Stomach (tissue), 9 donors: ENCODE data around the gene PLPPR1. TPM values are rescaled to one million over a fixed set of nuclear protein-coding genes. Genes with fewer than 3 reads are reported as not detected.

Experiments
- DNase-seq, 2 donors: peaks; one replicate each; pipeline versions ENCODE4 v3.0.0 to v3.0.0-alpha.2; 2013 to 2019
- H3K27ac ChIP-seq, 5 donors: fragments of 200-600 bp in 4 of 5; sonication (generic) in 4 of 5; one replicate each; pipeline ENCODE4 v1.5.1; 2013 to 2019; ENCODE audit warnings: mild to moderate bottlenecking in 1 of 5, moderate library complexity in 1 of 5
- H3K27me3 ChIP-seq, 3 donors: fragments of 200-600 bp; sonication (generic); one replicate each; pipeline ENCODE4 v1.5.1; 2017 to 2019; ENCODE audit warnings: mixed run types in 1 of 3
- H3K36me3 ChIP-seq, 4 donors: fragments of 200-600 bp; sonication (generic); 1 replicate in 3 of 4; 2 replicates in 1 of 4; pipeline ENCODE4 v1.5.1; 2016 to 2019
- H3K4me1 ChIP-seq, 4 donors: fragments of 200-600 bp; sonication (generic); one replicate each; pipeline ENCODE4 v1.5.1; 2016 to 2019
- H3K4me3 ChIP-seq, 4 donors: fragments of 200-600 bp; sonication (generic) in 3 of 4; one replicate each; pipeline ENCODE4 v1.5.1; 2016 to 2019; ENCODE audit warnings: mild to moderate bottlenecking in 1 of 4
- H3K9me3 ChIP-seq, 4 donors: fragments of 200-600 bp; sonication (generic); one replicate each; pipeline ENCODE4 v1.5.1; 2016 to 2019
- EP300 ChIP-seq: sonication (generic); formaldehyde crosslinking; IDR thresholded peaks from one replicate; pipeline ENCODE4 v1.6.1; 2017; ENCODE audit warnings: antibody characterized with exemption
- POLR2A ChIP-seq, 4 donors: fragments of 450-650 bp; IDR thresholded peaks; one replicate each; pipeline ENCODE4 v1.6.1; 2016; ENCODE audit warnings: antibody characterized with exemption in 4 of 4, control low read depth in 2 of 4, mild to moderate bottlenecking in 1 of 4, moderate library complexity in 1 of 4
- POLR2AphosphoS5 ChIP-seq, 3 donors: sonication (generic); formaldehyde crosslinking; IDR thresholded peaks; one replicate each; pipeline ENCODE4 v1.6.1; 2016; ENCODE audit warnings: antibody characterized with exemption in 3 of 3
- WGBS, 5 donors: extraction: QIAGEN DNeasy Blood & Tissue Kit in 3 of 5; methylation state at CpG; one replicate each; pipeline versions ENCODE4 v1.1.5 to v1.1.7; 2013 to 2018; 5-methylcytosine and 5-hydroxymethylcytosine counted together
- intact Hi-C: fragments of 100-400 bp; cut with DNase I; formaldehyde crosslinking; loops from one replicate; pipeline ENCODE4 v1.15.1; 2023; ENCODE audit warnings: low total_unique reads
- polyA plus RNA-seq, 3 donors: library from polyadenylated mRNA; stranded (reverse); fragments of 200-250 nt; gene quantifications; one replicate each; pipeline ENCODE4 v1.2.3, GENCODE V29; 2013
- total RNA-seq, 5 donors: library from RNA; depleted of rRNA; stranded (reverse); fragments of >200 nt; gene quantifications; one replicate each; pipeline versions ENCODE4 v1.1.0 to v1.2.3, GENCODE V29; 2014 to 2016
- TF ChIP-seq, protein P1 (sequence below), 7 experiments: fragments of 450-650 bp in 4 of 7; fragments of 200-600 bp in 3 of 7; sonication (generic) in 3 of 7; IDR thresholded peaks; one replicate each; pipeline ENCODE4 v1.5.1; 2016 to 2019; ENCODE audit warnings: antibody characterized with exemption in 7 of 7, control low read depth in 2 of 7, mild to moderate bottlenecking in 1 of 7
- donor health status: healthy with polysubstance abuse.
- donor health status: Bipolar disorder and iron deficiency.
- donor health status: healthy.

Gene PLPPR1
- total and polyA plus RNA-seq, 8 donors: 0.13 to 1.7 TPM; not detected in 6

DNA sequence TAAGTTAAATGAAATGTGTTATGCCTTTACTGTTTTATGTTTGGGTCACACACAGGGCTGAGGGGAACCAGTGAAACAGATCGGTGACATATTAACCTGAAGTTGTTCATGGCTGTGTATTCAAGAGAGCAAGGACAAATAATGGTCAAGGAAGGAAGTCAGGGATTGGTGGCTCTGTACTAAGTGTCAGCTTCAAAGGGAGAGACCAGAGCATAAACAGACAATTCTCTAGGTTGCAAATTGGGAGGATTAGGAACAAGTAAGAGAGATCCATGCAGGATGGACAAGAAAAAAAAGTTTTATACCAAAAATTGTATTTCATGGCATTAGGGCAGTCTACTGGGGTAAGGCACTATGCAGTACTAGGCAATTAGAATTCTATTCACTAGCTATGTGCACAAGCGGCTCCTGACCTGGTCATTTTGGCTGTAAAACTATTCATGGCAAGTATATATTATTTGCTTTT, 156.3 kb downstream of the PLPPR1 start:
- H3K36me3 ChIP-seq: no peaks in the 10 kb centered on the region
- intact Hi-C loops: no loop called here
- TF ChIP-seq EP300 (no peak), POLR2A (IDR thresholded peaks at IDR 0.05) (no peak)
- peak in 1 of 2 donors; percentile 30 for DNase-seq
- WGBS, 5 donors: 31 to 61% (median 36%) methylated on average over 2 of the region's 2 CpGs
- no peaks in the 10 kb centered on the region for H3K4me1 ChIP-seq
- H3K27me3 ChIP-seq: no peaks in the 10 kb centered on the region
- H3K9me3 ChIP-seq: no peaks in the 10 kb centered on the region
- no peak overlapping the region for H3K27ac ChIP-seq
- H3K4me3 ChIP-seq: no peak overlapping the region

DNA sequence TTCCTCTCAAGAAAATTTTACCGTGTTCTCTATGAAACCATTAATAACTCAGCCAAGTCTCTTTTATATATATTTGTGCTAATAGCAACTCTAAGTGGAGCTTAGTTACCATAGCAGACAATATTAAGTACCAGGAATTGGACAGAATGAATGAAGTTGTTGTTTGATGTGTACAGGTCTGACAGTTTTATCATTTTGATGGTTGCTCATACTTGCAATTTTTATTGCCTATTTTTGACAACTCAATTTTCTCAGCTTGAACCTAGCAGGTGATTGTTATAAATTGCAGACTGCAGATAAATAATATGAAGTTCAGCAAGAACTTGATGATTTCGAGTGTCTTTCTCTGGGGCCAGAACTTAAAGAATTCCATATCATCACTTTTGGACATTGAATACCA, 163.2 kb downstream of the PLPPR1 start:
- Histone ChIP-seq H3K36me3 (no peaks in the 10 kb centered on the region), H3K9me3 (no peaks in the 10 kb centered on the region), H3K27me3 (no peaks in the 10 kb centered on the region), H3K4me1 (no peaks in the 10 kb centered on the region), H3K4me3 (no peak overlapping the region), H3K27ac (no peak overlapping the region)
- intact Hi-C loops: no loop called here
- TF ChIP-seq, protein P1, sequence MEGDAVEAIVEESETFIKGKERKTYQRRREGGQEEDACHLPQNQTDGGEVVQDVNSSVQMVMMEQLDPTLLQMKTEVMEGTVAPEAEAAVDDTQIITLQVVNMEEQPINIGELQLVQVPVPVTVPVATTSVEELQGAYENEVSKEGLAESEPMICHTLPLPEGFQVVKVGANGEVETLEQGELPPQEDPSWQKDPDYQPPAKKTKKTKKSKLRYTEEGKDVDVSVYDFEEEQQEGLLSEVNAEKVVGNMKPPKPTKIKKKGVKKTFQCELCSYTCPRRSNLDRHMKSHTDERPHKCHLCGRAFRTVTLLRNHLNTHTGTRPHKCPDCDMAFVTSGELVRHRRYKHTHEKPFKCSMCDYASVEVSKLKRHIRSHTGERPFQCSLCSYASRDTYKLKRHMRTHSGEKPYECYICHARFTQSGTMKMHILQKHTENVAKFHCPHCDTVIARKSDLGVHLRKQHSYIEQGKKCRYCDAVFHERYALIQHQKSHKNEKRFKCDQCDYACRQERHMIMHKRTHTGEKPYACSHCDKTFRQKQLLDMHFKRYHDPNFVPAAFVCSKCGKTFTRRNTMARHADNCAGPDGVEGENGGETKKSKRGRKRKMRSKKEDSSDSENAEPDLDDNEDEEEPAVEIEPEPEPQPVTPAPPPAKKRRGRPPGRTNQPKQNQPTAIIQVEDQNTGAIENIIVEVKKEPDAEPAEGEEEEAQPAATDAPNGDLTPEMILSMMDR (IDR thresholded peaks at IDR 0.05): no peak
- no peak for TF ChIP-seq EP300
- TF ChIP-seq POLR2A (IDR thresholded peaks at IDR 0.05): no peak
- no peak for TF ChIP-seq POLR2AphosphoS5 (IDR thresholded peaks at IDR 0.05)
- no peak for DNase-seq
- 68 to 83% (median 74%) methylated on average over 2 of the region's 2 CpGs for WGBS, 5 donors

DNA sequence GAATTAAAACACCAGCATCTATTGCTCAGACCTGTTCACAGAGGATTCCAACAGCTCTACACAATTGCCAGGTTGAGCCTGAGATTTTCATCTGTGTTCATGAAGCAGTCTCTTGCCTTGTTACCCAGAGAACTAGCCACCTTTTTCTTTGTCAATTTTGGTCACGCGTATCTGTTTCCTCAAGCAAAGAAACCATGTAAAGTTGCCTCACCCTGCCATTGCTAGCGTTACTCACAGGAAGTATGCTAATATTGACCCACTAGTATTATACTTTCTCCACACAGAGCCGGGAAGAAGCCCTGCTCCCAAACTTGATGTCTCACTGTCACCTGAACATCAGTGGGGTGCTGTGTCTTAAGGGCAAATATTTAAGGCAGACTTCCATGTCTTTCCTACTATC, 168.5 kb downstream of the PLPPR1 start:
- DNase-seq: peak in 1 of 2 donors; percentile 54
- Histone ChIP-seq H3K4me3 (no peak overlapping the region), H3K36me3 (no peaks in the 10 kb centered on the region), H3K9me3 (no peaks in the 10 kb centered on the region), H3K27ac (no peak overlapping the region), H3K27me3 (no peaks in the 10 kb centered on the region), H3K4me1 (no peaks in the 10 kb centered on the region)
- intact Hi-C loops: no loop called here
- TF ChIP-seq POLR2A (IDR thresholded peaks at IDR 0.05) (no peak), EP300 (no peak), POLR2AphosphoS5 (IDR thresholded peaks at IDR 0.05) (no peak)
- TF ChIP-seq, protein P1 (IDR thresholded peaks at IDR 0.05): no peak
- 37 to 59% (median 58%) methylated on average over 4 of the region's 4 CpGs for WGBS, 5 donors

DNA sequence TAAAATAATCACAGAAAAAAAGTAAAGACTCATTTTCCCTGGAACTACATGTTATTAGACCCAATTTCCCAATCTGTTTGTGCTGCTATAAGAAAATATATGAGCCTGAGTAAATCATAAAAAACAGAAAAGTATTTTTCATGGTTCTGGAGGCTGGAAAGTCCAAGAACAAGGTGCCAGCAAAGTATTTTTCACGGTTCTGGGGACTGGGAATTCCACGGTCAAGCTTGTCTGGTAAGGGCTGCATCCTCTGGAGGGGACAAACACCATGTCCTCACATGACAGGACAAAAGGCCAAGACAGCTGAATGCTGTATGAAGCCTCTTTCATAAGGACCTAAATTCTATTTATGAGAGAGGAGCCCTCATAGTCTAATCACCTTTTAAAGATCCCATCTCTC, 172.3 kb downstream of the PLPPR1 start:
- no peak overlapping the region for H3K4me3 ChIP-seq
- intact Hi-C loops: no loop called here
- TF ChIP-seq POLR2AphosphoS5 (IDR thresholded peaks at IDR 0.05): no peak
- TF ChIP-seq, protein P1 (IDR thresholded peaks at IDR 0.05): no peak
- no peak for TF ChIP-seq EP300
- TF ChIP-seq POLR2A (IDR thresholded peaks at IDR 0.05): no peak
- H3K36me3 ChIP-seq: no peaks in the 10 kb centered on the region
- WGBS, 5 donors: 62 to 79% (median 66%) methylated on average over 2 of the region's 2 CpGs
- H3K27ac ChIP-seq: no peak overlapping the region
- no peaks in the 10 kb centered on the region for H3K27me3 ChIP-seq
- no peaks in the 10 kb centered on the region for H3K4me1 ChIP-seq
- no peaks in the 10 kb centered on the region for H3K9me3 ChIP-seq
- DNase-seq: no peak

DNA sequence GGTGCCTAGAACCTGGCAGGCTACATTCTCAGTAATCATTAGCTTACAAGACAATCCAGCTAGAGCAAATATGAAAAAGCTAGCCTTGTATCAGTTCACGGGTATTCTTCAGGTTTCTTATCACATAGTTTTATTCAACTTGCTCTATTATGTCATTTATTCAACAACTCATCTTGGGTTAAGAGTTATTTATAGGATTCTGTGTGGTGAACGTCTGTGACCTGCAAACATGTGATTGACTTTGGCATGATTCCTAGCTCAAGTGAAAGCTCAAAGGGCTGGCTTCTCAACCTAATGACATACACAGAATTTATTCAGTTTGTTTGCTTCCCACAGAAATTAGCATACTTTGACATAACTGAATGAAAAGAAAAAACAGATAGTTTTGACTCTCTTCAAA, 173.1 kb downstream of the PLPPR1 start:
- peak in 1 of 2 donors; percentile 28 for DNase-seq
- 14 to 24% (median 17%) methylated on average over 2 of the region's 2 CpGs for WGBS, 5 donors
- TF ChIP-seq POLR2AphosphoS5 (IDR thresholded peaks at IDR 0.05) (no peak), POLR2A (IDR thresholded peaks at IDR 0.05) (no peak), EP300 (no peak)
- TF ChIP-seq, protein P1 (IDR thresholded peaks at IDR 0.05): no peak
- no peak overlapping the region for H3K4me3 ChIP-seq
- H3K27me3 ChIP-seq: no peaks in the 10 kb centered on the region
- no peak overlapping the region for H3K27ac ChIP-seq
- no peaks in the 10 kb centered on the region for H3K9me3 ChIP-seq
- intact Hi-C loops: no loop called here
- no peaks in the 10 kb centered on the region for H3K36me3 ChIP-seq
- no peaks in the 10 kb centered on the region for H3K4me1 ChIP-seq
